HG03280 (cell line): Measurements from ENCODE around the gene PCDHGA1.
A peak's percentile ranks its signal among the peaks of the same experiment; 100 is the strongest.
"Not testable (repeated sequence)": the region's sequence is repeated elsewhere in the genome, so short reads cannot be mapped to it uniquely, and the experiment has no call there.

Experiments
- ATAC-seq: cut with Tn5 transposase; IDR thresholded peaks from one replicate; pipeline ENCODE4 v1.9.1; 2021; ENCODE audit warnings: mild to moderate bottlenecking, moderate library complexity; ENCODE audit not compliant: unreplicated experiment

Gene PCDHGA1

DNA sequence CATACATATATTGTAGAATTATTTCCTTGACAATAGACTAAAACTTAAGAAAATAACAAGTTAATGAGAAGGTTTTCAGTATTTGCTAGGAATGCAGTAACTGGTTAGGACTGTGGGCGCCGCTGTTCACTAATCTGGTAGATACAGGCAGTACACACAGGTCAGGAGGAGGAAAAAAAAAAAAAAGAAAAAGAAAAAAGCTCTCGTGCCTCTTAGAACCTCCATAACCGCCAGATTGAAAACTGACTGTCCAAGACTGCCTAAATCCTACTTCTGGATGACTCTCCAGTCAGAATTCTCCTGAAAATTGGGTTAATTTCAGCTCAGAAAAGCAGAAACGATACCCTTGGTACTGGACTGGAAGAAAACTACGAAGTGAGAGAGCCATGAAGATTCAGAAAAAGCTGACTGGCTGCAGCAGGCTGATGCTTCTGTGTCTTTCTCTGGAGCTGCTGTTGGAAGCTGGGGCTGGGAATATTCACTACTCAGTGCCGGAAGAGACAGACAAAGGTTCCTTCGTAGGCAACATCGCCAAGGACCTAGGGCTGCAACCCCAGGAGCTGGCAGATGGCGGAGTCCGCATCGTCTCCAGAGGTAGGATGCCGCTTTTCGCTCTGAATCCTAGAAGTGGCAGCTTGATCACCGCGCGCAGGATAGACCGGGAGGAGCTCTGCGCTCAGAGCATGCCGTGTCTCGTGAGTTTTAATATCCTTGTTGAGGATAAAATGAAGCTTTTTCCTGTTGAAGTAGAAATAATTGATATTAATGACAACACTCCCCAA is at the start of gene PCDHGA1:
Gene PCDHGA1, plus strand, starts transcription at position 216 of the 782 bp plus-strand sequence.
- ATAC-seq = peak; percentile 64

DNA sequence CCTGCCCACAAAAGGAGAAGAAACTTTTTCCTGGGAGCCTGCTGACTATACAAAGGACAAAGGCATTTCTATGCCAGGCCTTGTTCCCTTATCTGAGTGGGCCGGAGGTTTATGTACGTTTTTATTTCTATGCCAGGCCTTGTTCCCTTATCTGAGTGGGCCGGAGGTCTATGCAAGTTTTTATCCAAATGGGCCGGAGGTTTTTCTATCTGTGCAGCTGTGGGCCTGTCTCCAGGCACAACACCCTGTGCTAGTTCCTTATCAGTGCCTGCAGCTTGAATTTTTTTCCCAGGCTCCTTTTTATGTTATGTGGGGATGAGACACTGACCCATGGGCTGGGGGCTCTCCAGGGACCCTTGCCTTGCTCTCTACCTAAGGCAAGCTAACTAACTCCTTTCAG is 31.9 kb upstream of the PCDHGA1 start:
- ATAC-seq = no peak

DNA sequence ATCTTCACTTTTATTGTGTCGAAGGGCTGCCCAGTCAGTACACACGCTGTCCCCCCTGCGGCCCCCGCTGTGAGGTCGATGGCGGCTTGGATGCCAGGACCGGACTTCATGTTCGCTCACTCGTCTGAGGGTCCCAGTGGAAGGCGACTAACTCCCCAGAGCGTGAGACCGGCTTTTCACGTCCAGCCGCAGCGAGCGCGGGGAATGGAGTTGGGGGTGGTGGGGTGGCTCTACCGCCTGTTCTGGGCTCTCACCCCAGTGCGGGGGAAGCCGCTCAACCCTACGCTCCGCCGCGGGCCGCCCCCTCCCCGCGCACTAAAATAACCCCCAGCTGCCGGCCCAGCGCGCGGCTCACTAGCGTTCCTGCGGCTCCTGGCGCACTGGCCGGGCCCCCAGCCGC is 26.6 kb upstream of the PCDHGA1 start, which contains the start of gene SLC25A2:
Gene SLC25A2, minus strand, starts transcription at position 294 of the 400 bp plus-strand sequence. Its CDS starts 184 bp downstream, at position 110.
- no peak for ATAC-seq

DNA sequence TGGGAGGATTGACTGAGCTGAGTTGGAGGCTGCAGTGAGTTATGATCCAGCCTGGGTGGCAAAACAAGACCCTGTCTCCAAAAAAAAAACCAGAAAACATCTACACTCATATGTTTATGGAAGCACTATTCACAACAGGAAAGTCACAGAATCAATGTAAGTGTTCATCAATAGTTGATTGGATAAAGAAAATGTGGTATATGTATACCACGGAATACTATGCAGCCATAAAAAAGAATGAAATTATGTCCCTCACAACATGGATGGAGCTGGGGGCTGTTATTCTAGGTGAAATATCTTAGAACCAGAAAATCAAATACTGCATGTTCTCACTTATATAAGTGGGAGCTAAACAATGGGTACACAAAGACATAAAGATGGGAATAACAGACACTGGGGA is 23.7 kb upstream of the PCDHGA1 start:
- no peak for ATAC-seq

DNA sequence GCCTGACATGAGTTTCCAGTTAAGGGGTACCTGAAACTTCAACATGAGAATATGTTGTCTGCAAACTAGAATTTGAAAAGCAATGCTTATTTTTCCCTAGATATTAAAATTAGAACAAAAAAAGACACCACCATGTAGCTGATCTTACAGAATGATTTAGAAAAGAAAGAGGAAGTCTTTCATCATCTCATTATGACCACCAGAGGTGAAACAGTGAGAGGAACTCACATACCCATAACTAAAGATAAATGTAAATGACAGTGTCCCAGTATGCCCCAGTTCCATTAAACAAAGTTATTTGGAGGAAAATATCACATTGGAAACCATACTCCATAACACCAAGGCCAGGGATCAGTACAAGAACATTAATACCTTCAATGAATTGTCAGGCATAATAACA is 16.6 kb upstream of the PCDHGA1 start:
- no peak for ATAC-seq

DNA sequence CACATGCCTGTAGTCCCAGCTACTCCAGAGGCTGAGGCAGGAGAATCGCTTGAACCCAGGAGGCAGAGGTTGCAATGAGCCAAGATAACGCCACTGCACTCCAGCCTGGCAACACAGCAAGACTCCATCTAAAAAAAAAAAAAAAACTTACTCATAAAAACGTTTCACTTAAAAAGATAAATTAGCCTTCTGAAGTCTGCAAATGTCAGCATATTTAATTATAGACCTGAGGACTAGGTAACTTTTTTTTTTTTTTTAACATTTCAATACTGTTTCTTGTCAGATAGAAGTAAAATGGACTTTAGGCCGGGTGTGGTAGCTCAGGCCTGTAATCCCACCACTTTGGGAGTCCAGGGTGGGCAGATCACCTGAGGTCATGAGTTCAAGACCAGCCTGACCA is 13.4 kb upstream of the PCDHGA1 start:
- ATAC-seq = not testable (repeated sequence)

DNA sequence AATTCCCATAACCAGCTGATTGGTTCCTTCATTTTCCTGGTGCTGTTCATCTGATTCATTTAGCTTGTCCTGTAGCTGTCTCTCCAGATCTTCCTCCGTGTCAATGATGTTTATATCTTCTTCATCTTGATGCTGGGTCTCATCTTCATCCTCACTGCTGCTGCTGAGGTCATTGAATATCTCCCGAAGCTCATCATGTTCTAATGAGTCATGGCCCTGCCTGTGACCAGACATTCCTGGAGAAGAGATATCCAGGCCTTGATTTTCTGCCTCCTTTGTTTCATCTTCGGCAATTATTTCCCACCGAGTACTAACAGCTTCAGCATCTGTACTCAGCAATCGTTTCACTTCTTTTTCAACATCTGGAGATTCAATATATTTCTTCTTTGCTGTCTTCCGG is 11.1 kb upstream of the PCDHGA1 start:
- no peak for ATAC-seq

DNA sequence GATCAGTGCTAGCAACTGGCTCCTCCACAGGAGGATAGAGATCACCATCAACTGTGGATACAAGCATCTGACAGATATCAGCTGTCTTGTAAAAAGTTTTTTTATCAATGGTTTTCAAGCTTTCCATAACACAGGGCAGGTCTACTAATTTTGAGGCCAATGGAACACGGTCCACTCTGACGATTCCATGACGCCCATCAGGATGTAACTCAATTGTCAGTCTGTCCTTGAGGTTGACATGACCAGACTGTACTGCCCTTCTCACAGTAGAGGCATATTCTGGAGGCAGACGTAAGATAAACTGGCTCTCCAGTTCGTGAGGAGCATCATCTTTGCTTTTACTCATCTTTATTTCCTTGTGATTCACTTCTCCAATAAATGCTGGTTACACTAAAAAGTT is 10.6 kb upstream of the PCDHGA1 start:
- ATAC-seq = no peak

DNA sequence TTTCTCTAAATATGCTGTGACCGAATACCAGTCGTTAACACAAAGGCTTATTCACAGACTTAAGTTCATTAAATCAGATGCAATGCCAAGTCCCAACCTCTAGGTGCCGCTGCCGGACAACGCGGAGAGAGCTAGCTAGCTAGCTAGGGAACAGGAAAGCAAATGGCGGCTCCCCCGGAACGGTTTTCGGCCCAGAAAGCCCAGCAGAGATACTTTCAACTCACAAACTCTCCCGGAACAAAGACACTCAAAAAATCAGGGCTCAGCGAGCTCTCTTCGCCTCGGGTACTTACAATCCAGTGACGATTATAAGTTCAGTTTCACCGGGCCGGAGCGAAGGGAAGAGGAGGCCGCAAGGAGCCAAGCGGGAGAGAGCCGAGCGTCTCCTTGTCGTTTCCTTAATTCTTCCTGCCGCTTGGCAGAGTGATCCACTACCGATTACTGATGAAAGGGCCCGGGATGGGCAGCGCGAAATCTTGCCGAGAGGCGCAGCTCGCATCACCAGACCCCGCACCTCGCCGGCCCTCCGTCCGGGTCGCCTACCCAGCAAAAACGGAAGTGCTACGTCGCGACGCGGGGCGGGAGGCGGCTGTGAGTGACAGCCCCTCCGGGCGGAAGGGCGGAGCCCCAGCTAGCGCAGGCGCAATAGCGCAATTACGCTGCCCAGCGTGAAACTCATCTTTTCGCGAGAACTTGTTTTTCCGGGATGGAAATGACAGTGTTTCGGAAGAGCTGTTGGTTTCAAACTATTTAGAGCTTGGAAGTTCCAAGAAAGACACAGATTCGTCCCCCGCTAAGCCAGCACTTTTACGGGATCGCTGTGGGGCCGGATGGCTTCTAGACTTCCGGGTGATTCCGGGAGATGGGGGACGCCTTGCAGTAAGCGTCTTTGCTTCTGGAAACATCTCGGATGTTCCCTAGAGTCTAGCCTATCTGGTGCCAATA is 9.8 kb upstream of the PCDHGA1 start, which contains the start of gene TAF7:
Gene TAF7, minus strand, starts transcription at position 560 of the 945 bp plus-strand sequence. CDS start 740 bp downstream, outside the sequence.
- peak; percentile 94 for ATAC-seq

DNA sequence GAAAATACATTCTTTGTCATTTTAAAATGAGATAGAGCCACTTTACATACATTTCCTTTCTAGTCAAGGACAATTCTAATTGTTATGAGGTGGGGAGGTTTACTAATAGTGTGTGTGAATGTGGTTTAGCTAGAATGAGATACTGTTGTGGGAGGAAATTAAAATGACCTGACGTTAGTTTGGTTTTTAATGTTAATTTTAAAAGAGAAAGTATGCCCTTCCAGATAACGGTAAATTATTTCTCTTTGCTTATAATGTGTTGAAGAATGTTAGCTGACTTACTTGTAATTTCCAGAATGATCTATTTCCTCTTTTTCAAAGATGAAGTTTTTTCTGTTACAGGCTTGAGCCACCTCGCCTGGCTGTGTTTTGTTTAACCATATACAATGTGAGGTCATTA is 8.1 kb upstream of the PCDHGA1 start:
- no peak for ATAC-seq

DNA sequence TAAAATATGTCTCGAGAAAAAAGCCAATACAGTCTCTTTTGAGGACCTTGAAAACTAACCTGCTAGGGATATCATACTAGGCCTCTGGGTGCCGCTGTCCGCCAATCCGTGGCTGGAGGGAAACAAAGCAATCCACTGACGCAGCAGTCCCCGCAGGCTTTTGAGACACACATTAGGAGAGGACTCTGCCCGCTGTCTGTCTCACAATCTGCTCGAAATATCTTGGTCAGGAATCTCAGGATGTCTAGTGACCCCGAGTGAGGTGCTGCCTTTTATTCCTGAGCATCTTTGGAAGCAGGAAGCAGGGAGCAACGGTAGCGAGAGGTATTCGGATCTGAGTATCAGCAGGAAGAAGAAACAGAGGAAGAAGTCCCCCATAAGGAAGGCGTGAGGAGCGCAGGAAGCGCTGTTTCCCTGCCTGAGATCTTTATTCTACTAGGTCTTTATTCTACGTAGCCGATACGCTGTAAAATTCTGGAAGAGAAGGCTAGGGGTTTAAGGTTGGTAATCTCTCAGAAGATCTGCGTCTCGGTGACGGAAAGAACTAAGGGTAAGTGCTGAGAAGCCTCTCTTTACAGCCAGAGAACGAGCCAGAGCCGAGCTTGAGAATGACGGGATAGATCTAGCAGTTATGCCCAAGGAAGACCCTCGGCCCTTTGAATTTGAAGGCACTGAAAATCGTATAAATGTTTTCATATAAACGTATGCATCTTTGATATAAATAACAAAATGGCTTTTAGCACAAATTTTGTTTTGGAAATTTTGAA is 4.0 kb upstream of the PCDHGA1 start:
- ATAC-seq = peak; percentile 68

DNA sequence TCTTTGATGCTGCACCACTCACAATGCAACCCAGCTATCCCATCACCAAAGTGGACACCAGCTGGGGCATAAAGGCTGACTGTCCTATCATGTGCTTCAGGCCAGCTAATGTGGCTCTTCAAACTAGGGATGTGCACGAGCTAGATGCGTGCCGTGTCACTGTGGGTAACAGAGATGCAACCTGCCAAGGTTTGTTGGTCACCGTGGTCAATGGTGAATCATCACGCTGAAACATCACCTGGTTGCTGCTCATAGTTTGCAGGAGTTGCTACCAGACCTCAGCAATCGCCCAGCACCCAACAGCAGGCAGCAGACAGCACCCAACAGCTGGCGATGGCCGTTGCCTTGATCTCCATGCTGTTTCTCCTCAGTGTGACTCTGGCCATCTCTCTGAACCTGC is 2.1 kb upstream of the PCDHGA1 start:
- ATAC-seq = no peak

DNA sequence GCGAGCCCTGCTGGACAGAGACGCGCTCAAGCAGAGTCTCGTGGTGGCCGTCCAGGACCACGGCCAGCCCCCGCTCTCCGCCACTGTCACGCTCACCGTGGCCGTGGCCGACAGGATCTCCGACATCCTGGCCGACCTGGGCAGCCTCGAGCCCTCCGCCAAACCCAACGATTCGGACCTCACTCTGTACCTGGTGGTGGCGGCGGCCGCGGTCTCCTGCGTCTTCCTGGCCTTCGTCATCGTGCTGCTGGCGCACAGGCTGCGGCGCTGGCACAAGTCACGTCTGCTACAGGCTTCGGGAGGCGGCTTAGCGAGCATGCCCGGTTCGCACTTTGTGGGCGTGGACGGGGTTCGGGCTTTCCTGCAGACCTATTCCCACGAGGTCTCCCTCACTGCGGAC is 2.3 kb downstream of the PCDHGA1 start:
- ATAC-seq = not testable (repeated sequence)

DNA sequence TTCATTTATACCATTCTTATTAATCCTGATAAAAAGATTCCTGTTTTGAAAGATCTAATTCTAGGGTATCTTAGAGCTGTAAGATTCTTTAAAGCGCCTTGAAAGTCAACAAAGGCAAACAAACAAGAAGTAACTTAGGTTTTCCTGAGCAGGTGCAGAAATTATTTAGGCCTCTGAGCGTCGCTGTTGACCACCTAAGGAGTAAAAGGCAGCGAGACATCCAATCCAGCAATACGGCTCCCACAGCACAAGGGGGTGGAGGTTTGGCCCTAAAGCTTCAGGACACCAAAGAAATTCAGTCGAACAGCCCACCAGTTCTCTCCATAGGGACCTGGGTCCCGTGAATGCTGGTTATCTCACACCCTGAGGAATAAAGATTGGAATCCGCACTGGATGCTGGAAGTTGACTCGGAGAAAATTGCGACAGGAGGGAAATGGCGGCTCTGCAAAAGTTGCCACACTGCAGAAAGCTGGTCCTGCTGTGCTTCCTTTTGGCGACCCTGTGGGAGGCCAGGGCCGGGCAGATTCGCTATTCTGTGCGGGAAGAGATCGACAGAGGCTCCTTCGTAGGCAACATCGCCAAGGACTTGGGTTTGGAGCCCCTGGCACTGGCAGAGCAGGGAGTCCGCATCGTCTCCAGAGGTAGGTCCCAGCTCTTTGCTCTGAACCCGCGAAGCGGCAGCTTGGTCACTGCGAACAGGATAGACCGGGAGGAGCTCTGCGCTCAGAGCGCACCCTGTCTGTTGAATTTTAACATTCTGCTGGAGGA is 8.4 kb downstream of the PCDHGA1 start, which contains the start of gene PCDHGA2:
Gene PCDHGA2, plus strand, starts transcription at position 223 of the 769 bp plus-strand sequence.
- ATAC-seq = no peak

DNA sequence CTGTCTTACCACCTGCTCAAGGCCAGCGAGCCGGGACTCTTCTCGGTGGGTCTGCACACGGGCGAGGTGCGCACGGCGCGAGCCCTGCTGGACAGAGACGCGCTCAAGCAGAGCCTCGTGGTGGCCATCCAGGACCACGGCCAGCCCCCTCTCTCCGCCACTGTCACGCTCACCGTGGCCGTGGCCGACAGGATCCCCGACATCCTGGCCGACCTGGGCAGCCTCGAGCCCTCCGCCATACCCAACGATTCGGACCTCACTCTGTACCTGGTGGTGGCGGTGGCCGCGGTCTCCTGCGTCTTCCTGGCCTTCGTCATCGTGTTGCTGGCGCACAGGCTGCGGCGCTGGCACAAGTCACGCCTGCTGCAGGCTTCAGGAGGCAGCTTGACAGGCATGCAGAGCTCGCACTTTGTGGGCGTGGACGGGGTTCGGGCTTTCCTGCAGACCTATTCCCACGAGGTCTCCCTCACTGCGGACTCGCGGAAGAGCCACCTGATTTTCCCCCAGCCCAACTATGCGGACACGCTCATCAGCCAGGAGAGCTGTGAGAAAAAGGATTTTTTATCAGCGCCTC is 10.6 kb downstream of the PCDHGA1 start:
- ATAC-seq = not testable (repeated sequence)

DNA sequence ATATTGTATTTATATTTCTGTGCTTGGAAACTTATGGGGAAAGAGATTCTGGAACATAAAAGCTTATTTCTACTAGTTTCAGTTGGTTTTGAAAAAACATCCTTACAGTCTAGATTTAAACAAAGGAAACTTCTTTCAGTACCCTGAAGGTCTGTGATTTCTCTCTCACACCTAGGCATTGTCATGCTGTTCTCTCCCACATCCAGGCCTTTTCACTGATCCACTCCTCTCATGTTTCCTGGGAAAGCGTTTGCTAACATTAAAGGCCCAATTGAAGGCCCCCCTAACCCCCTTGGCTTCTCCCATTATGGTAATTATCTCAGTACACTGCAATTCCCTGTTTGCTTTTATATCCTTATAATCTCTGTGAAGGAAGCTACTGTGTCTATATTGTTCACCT is 12.5 kb downstream of the PCDHGA1 start:
- no peak for ATAC-seq

DNA sequence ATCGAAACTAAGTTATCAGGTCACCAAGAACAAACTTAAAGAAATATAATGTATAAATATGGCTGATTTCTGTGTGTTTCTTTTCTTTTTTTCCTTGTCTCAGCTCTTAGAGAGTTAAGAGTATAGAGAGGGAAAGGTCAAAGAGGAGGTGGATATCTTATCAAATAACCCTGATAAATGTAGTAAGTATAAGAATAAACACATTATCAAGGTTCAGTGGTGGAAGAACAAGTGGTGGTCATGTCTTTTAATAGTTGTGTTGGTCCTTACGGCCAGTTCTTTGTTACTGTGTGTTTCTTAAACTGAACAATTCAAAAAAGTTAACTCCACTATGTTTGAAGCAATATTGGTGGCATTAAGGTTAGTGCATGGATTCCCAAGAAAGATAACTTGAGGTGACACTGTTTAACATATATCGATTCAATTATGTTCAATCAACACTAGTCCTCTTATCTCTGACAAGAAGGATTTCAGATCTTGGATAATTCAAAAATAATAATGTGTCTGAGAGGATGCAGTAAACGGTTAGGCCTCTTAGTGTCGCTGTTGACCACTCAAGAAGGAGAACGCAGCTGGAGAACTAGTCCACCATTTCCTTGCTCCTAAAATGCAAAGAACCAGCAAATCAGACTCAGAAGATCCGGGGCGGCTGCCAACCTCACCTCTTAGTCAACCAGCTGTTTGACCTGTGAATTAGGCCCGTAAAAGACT is 13.1 kb downstream of the PCDHGA1 start, which contains the start of gene PCDHGA3:
Gene PCDHGA3, plus strand, starts transcription at position 588 of the 711 bp plus-strand sequence. CDS start 205 bp downstream, outside the sequence.
- no peak for ATAC-seq

DNA sequence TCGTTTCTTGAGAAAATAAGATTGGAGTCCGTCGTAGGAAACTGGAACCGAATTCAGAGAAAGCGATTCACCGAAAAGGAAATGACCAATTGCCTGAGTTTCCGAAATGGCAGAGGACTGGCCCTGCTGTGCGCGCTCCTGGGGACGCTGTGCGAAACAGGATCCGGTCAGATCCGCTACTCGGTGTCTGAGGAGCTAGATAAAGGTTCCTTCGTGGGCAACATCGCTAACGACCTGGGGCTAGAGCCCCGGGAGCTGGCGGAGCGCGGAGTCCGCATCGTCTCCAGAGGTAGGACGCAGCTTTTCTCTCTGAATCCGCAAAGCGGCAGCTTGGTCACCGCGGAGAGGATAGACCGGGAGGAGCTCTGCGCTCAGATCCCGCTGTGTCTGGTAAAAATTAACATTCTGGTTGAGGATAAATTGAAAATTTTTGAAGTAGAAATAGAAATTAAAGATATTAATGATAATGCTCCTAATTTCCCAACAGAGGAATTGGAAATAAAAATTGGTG is 13.7 kb downstream of the PCDHGA1 start:
- ATAC-seq = no peak

DNA sequence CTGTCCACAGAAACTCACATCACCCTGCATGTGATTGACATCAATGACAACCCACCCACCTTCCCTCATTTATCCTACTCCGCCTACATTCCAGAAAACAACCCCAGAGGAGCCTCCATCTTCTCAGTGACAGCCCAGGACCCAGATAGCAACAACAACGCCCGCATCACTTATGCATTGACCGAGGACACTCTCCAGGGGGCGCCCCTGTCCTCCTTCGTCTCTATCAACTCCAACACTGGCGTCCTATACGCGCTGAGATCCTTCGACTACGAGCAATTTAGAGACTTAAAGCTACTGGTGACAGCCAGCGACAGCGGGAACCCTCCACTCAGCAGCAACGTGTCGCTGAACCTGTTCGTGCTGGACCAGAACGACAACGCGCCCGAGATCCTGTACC is 15.0 kb downstream of the PCDHGA1 start:
- no peak for ATAC-seq
